ENCODE results near the gene GPC4.

The GPC4 gene

DNA sequence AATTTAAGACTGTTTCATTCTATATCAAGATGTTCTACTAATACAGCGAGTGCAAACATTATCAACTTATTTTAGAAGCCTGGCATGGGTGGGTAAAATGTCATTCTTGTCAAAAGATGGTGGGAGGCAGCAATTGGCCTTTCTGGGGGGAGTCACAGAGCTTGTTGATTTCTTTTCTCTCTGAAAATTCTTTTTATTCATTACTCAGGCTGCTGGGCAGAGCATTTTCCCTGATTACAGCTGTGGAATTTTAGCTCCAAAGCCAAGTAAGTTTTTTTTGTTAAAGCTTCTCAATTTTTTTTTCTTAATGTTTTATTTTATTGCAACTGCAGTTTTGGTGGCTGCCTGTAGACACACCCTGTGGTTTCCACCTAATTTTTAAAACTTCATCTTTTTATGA, 50.4 kb downstream of the GPC4 start:
- peak overlapping the region; percentile 31 for H3K27ac ChIP-seq (ENCODE audit: low read length)
- no peak overlapping the region for H3K4me3 ChIP-seq (ENCODE audit: low read depth in 1 of 2, low read length in 2 of 2)
- no peaks in the 10 kb centered on the region for H3K27me3 ChIP-seq (ENCODE audit: low read depth, low read length)
- peaks cover 1 to 17% of the 10 kb centered on the region in 2 donors for H3K4me1 ChIP-seq (ENCODE audit: control insufficient read depth in 1 of 2, insufficient read depth in 2 of 2, low read length in 2 of 2)
- H3K9me3 ChIP-seq (ENCODE audit: control insufficient read depth in 1 of 2, low read length in 2 of 2) = no peaks in the 10 kb centered on the region
- no peaks in the 10 kb centered on the region for H3K36me3 ChIP-seq (ENCODE audit: control insufficient read depth in 1 of 2, insufficient read depth in 2 of 2, low read length in 2 of 2)

DNA sequence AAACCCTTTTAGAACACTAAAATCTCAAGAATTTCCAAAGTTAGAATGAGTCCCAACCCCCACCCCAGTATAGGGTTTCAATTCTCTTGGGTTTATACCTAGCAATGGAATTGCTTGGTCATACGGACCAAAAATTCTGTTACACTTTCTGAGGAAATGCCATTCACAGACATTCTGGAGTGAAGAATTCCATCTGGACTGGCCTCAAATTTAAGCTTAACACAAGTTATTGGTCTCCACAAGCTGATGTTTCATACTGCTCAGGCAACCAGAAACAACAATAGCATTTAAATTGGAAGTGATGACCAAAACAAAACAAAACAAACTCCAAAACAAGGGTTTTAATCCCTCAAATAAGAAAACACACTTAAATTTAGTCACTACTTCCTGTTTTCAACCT, 51.1 kb downstream of the GPC4 start:
- peaks cover 0 to 18% of the 10 kb centered on the region in 2 donors for H3K4me1 ChIP-seq (ENCODE audit: control insufficient read depth in 1 of 2, insufficient read depth in 2 of 2, low read length in 2 of 2)
- H3K4me3 ChIP-seq (ENCODE audit: low read depth in 1 of 2, low read length in 2 of 2) = no peak overlapping the region
- no peaks in the 10 kb centered on the region for H3K36me3 ChIP-seq (ENCODE audit: control insufficient read depth in 1 of 2, insufficient read depth in 2 of 2, low read length in 2 of 2)
- peak overlapping the region; percentile 31 for H3K27ac ChIP-seq (ENCODE audit: low read length)
- no peaks in the 10 kb centered on the region for H3K27me3 ChIP-seq (ENCODE audit: low read depth, low read length)
- H3K9me3 ChIP-seq (ENCODE audit: control insufficient read depth in 1 of 2, low read length in 2 of 2) = no peaks in the 10 kb centered on the region

DNA sequence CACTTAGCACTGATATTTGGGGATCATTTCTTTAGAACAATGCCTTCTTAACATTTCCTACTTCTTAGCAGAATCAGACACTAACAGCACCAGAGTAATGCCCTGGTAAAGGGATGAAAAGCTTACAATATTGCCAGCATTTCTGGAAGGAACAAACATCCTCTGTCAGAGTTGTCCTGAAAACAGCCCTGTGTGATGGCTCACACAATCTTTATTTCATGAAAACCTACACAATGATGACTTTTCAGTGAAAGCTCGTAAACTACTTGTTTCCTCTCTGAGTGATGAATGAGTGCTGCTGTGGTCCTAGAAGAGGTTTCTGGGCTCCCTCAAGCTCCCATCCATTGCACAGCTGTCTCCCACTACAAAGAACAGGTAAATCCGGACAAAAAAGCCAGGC, 52.8 kb downstream of the GPC4 start:
- Histone ChIP-seq H3K27ac (ENCODE audit: low read length) (no peak overlapping the region), H3K4me1 (ENCODE audit: control insufficient read depth in 1 of 2, insufficient read depth in 2 of 2, low read length in 2 of 2) (peaks cover 0 to 21% of the 10 kb centered on the region in 2 donors)

DNA sequence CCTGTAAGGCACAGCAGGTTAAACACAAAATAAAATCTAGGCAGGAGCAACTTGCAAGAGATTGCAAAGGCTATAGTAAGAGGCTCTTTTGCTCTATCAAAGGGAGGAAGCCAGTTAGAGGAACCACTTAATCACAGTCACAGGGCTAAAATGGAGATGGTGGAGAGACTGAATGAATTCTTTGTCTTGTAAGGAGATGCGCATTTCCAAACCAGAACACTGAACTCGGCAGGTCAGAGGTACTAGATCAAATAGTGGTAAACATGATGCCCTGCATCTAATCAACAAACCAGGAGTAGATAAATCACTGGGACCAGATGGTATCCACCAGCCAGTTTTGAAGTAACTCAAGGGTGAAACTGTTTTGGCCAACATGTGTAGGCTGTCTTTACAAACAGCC, 55.8 kb downstream of the GPC4 start:
- peaks cover 0 to 14% of the 10 kb centered on the region in 2 donors for H3K4me1 ChIP-seq (ENCODE audit: control insufficient read depth in 1 of 2, insufficient read depth in 2 of 2, low read length in 2 of 2)
- no peak overlapping the region for H3K27ac ChIP-seq (ENCODE audit: low read length)
- H3K9me3 ChIP-seq (ENCODE audit: control insufficient read depth in 1 of 2, low read length in 2 of 2) = no peaks in the 10 kb centered on the region
- H3K36me3 ChIP-seq (ENCODE audit: control insufficient read depth in 1 of 2, insufficient read depth in 2 of 2, low read length in 2 of 2) = no peaks in the 10 kb centered on the region
- H3K27me3 ChIP-seq (ENCODE audit: low read depth, low read length) = no peaks in the 10 kb centered on the region
- H3K4me3 ChIP-seq (ENCODE audit: low read depth in 1 of 2, low read length in 2 of 2) = no peak overlapping the region

More for the DNA sequence above, 52.8 kb downstream of the GPC4 start:
- Histone ChIP-seq H3K36me3 (ENCODE audit: control insufficient read depth in 1 of 2, insufficient read depth in 2 of 2, low read length in 2 of 2) (no peaks in the 10 kb centered on the region), H3K27me3 (ENCODE audit: low read depth, low read length) (no peaks in the 10 kb centered on the region), H3K4me3 (ENCODE audit: low read depth in 1 of 2, low read length in 2 of 2) (no peak overlapping the region), H3K9me3 (ENCODE audit: control insufficient read depth in 1 of 2, low read length in 2 of 2) (no peaks in the 10 kb centered on the region)

DNA sequence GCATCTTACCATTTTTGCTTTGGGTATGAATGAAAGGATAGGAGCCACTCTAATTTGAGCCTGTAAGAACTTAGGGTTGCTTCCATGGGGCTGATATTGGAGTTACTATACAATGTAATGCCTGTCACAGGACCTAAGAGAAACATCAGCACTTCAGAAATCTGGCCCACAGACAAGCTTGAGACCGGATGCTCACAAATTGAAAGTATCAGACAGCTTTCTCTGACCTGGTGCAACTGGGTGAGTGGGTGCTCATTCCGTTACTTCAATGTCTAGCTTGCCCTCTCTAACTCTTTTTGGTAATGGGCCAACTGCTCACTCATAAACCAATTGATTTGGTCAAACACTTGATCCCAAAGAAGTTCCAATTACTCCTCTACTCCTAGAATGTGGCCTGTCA, 62.1 kb downstream of the GPC4 start:
- Histone ChIP-seq H3K27me3 (ENCODE audit: low read depth, low read length) (no peaks in the 10 kb centered on the region), H3K36me3 (ENCODE audit: control insufficient read depth in 1 of 2, insufficient read depth in 2 of 2, low read length in 2 of 2) (no peaks in the 10 kb centered on the region), H3K4me1 (ENCODE audit: control insufficient read depth in 1 of 2, insufficient read depth in 2 of 2, low read length in 2 of 2) (peaks cover 0 to 9% of the 10 kb centered on the region in 2 donors), H3K4me3 (ENCODE audit: low read depth in 1 of 2, low read length in 2 of 2) (no peak overlapping the region), H3K27ac (ENCODE audit: low read length) (no peak overlapping the region), H3K9me3 (ENCODE audit: control insufficient read depth in 1 of 2, low read length in 2 of 2) (no peaks in the 10 kb centered on the region)

DNA sequence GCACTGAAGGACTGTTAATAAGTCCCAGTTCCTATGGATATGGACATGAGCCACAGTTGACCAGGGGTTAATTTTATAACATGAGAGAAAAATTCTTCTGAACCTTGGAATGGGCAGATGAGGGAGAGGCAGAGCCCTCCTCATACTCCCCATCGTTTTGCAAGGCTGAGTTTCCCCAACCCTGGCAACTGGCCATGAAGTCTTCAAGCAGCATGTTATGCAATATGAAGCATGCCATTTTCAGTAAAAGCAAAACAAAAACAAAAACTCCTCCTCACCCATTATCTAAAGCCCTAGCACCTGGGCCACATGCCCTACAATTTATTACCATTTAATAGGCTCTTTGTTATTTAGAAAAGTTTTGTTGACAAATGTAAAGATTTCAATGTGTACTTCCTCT, 64.5 kb downstream of the GPC4 start:
- no peak overlapping the region for H3K4me3 ChIP-seq (ENCODE audit: low read depth in 1 of 2, low read length in 2 of 2)

DNA sequence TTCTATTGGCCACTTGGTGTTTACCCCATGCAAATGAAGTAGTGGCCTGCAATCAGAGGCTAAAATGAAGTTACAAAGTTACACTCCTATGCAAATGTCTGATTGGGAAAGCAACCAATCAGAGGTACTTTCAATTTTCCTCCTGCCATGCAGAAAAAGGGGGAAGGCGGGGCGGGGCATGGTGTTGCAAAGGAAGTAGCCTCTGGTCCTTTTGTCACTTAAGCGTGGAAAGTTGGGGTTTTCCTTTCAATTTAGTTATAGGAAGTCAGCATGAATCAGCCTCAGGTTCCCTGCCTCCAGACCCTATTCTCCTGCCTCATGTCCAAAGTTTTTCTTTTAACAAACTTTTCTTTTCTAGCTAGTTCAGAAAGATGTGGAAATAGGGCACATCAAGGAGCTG, 69.3 kb downstream of the GPC4 start:
- Histone ChIP-seq H3K36me3 (ENCODE audit: control insufficient read depth in 1 of 2, insufficient read depth in 2 of 2, low read length in 2 of 2) (no peaks in the 10 kb centered on the region), H3K4me3 (ENCODE audit: low read depth in 1 of 2, low read length in 2 of 2) (no peak overlapping the region), H3K27ac (ENCODE audit: low read length) (no peak overlapping the region), H3K9me3 (ENCODE audit: control insufficient read depth in 1 of 2, low read length in 2 of 2) (no peaks in the 10 kb centered on the region), H3K4me1 (ENCODE audit: control insufficient read depth in 1 of 2, insufficient read depth in 2 of 2, low read length in 2 of 2) (peaks cover 0 to 11% of the 10 kb centered on the region in 2 donors), H3K27me3 (ENCODE audit: low read depth, low read length) (no peaks in the 10 kb centered on the region)

More for the DNA sequence above, 64.5 kb downstream of the GPC4 start:
- peaks cover 0 to 14% of the 10 kb centered on the region in 2 donors for H3K4me1 ChIP-seq (ENCODE audit: control insufficient read depth in 1 of 2, insufficient read depth in 2 of 2, low read length in 2 of 2)
- no peak overlapping the region for H3K27ac ChIP-seq (ENCODE audit: low read length)
- no peaks in the 10 kb centered on the region for H3K9me3 ChIP-seq (ENCODE audit: control insufficient read depth in 1 of 2, low read length in 2 of 2)
- H3K36me3 ChIP-seq (ENCODE audit: control insufficient read depth in 1 of 2, insufficient read depth in 2 of 2, low read length in 2 of 2) = no peaks in the 10 kb centered on the region
- no peaks in the 10 kb centered on the region for H3K27me3 ChIP-seq (ENCODE audit: low read depth, low read length)

DNA sequence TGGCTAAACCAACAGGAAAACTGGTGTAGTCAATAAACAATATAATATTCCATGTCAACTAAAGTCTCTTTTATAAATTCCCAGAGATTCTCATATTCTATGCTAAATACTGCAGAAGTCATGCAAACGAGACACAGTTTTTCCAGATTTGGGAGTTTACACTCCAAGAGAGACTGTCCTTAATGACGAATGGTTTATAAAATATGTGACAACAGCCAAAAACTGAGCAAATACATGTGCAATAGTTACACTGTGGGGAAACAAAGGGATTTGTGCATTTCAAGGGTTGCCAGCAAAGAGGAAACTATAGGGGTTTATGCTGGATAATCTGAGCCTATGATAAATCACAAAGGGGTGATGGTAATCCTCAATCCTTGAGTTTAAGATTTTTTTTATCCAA, 75.7 kb downstream of the GPC4 start:
- Histone ChIP-seq H3K36me3 (ENCODE audit: control insufficient read depth in 1 of 2, insufficient read depth in 2 of 2, low read length in 2 of 2) (no peaks in the 10 kb centered on the region), H3K27ac (ENCODE audit: low read length) (no peak overlapping the region), H3K4me3 (ENCODE audit: low read depth in 1 of 2, low read length in 2 of 2) (no peak overlapping the region), H3K4me1 (ENCODE audit: control insufficient read depth in 1 of 2, insufficient read depth in 2 of 2, low read length in 2 of 2) (peaks cover 0 to 13% of the 10 kb centered on the region in 2 donors), H3K9me3 (ENCODE audit: control insufficient read depth in 1 of 2, low read length in 2 of 2) (no peaks in the 10 kb centered on the region), H3K27me3 (ENCODE audit: low read depth, low read length) (no peaks in the 10 kb centered on the region)

DNA sequence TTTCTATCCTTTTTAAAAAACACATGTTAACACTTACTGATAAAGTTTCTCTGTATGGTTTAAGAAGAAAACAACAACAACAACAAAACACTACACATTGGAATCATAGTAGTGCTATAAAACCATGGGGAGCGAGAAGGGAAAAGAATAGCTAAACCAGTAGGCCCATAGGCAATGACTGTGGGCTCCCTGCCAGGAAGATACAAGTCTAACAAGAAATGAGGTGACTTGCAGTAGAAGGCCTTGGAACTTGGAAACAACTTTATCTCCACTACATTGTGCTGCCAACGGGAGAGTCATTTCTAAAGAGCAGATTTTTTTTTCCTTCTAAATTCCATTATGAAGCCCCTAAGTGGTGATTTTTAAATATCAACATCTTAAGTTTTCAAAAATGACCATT, 78.0 kb downstream of the GPC4 start:
- no peak overlapping the region for H3K4me3 ChIP-seq (ENCODE audit: low read depth in 1 of 2, low read length in 2 of 2)
- H3K36me3 ChIP-seq (ENCODE audit: control insufficient read depth in 1 of 2, insufficient read depth in 2 of 2, low read length in 2 of 2) = no peaks in the 10 kb centered on the region
- no peaks in the 10 kb centered on the region for H3K9me3 ChIP-seq (ENCODE audit: control insufficient read depth in 1 of 2, low read length in 2 of 2)
- no peak overlapping the region for H3K27ac ChIP-seq (ENCODE audit: low read length)
- H3K4me1 ChIP-seq (ENCODE audit: control insufficient read depth in 1 of 2, insufficient read depth in 2 of 2, low read length in 2 of 2) = peaks cover 0 to 17% of the 10 kb centered on the region in 2 donors
- no peaks in the 10 kb centered on the region for H3K27me3 ChIP-seq (ENCODE audit: low read depth, low read length)

DNA sequence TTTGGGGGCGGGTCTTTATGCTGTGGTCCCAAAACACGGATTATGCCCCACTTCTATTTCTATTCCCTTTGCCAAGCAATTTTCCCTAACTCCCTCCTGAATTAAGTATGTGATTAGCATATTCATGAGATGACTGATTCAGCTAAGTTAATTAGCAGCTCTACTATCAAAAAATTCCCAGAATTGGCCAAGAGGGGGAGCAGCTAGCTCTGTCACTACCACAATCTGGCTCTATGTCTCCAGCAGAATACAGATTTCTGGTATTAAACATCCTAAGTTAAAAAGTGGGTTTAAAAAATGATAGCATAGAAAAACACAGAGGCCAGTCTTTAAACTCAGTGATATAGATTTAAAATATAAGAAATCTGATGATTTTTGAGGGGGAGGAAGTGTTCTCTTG, 80.3 kb downstream of the GPC4 start:
- peaks cover 0 to 21% of the 10 kb centered on the region in 2 donors for H3K4me1 ChIP-seq (ENCODE audit: control insufficient read depth in 1 of 2, insufficient read depth in 2 of 2, low read length in 2 of 2)
- H3K9me3 ChIP-seq (ENCODE audit: control insufficient read depth in 1 of 2, low read length in 2 of 2) = no peaks in the 10 kb centered on the region
- no peaks in the 10 kb centered on the region for H3K36me3 ChIP-seq (ENCODE audit: control insufficient read depth in 1 of 2, insufficient read depth in 2 of 2, low read length in 2 of 2)
- no peaks in the 10 kb centered on the region for H3K27me3 ChIP-seq (ENCODE audit: low read depth, low read length)
- H3K4me3 ChIP-seq (ENCODE audit: low read depth in 1 of 2, low read length in 2 of 2) = no peak overlapping the region
- H3K27ac ChIP-seq (ENCODE audit: low read length) = no peak overlapping the region

DNA sequence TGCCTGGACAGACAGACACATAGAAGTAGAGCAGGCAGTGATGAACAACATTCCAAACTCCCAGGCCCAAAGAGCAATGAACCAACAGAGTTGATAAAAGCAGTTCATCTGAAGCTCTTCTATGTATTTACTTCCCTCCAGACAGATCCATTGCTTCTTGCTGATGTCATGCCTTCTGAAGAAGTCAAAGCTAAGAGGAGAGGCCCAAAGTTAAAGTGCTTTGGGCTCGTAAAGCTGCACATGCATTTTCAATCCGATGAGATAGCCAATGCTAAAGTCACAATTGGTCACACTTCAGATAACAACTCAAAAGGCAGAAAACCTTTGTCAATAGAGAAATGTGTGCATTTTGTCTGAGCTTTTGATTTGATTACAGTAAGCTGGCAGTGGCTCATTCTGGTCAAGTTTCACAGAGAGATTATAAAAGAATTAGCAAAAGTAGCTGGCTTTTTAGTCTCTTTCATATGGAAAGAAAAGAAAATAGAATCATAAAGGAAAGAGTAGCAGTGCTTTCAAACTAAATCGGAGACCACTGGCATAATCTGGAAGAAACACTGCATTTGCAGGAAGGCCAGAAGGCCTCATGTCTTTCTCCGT, 82.0 kb downstream of the GPC4 start:
- Histone ChIP-seq H3K27ac (ENCODE audit: low read length) (no peak overlapping the region), H3K4me1 (ENCODE audit: control insufficient read depth in 1 of 2, insufficient read depth in 2 of 2, low read length in 2 of 2) (peaks cover 0 to 25% of the 10 kb centered on the region in 2 donors), H3K27me3 (ENCODE audit: low read depth, low read length) (no peaks in the 10 kb centered on the region), H3K36me3 (ENCODE audit: control insufficient read depth in 1 of 2, insufficient read depth in 2 of 2, low read length in 2 of 2) (no peaks in the 10 kb centered on the region), H3K9me3 (ENCODE audit: control insufficient read depth in 1 of 2, low read length in 2 of 2) (no peaks in the 10 kb centered on the region), H3K4me3 (ENCODE audit: low read depth in 1 of 2, low read length in 2 of 2) (no peak overlapping the region)

DNA sequence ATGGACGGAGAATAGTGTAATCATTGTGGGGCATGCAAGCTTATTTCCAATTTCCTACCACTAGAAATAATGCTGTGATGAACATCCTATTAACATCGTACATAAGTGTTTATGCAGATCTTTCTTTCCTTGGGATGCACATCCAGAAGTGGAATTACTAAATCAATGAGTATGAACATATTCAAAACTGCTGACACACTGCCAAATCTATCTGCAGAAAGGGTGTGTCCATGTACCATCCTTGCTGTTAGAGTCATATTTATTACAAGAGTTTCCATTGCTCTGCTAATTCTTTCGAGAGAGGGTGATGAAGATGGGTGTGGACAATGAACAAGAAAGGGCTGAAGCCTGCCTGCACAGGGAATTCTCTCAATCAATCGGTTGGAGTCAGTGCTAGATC, 82.6 kb downstream of the GPC4 start:
- Histone ChIP-seq H3K27me3 (ENCODE audit: low read depth, low read length) (no peaks in the 10 kb centered on the region), H3K4me1 (ENCODE audit: control insufficient read depth in 1 of 2, insufficient read depth in 2 of 2, low read length in 2 of 2) (peaks cover 0 to 27% of the 10 kb centered on the region in 2 donors), H3K4me3 (ENCODE audit: low read depth in 1 of 2, low read length in 2 of 2) (no peak overlapping the region), H3K36me3 (ENCODE audit: control insufficient read depth in 1 of 2, insufficient read depth in 2 of 2, low read length in 2 of 2) (no peaks in the 10 kb centered on the region), H3K27ac (ENCODE audit: low read length) (no peak overlapping the region), H3K9me3 (ENCODE audit: control insufficient read depth in 1 of 2, low read length in 2 of 2) (no peaks in the 10 kb centered on the region)
